HG03097 (cell line): Measurements from ENCODE around the gene PPARA.

Experiments
- ATAC-seq: cut with Tn5 transposase; IDR thresholded peaks from one replicate; pipeline ENCODE4 v1.9.1; 2021; ENCODE audit not compliant: unreplicated experiment, low FRiP score

The PPARA gene

DNA sequence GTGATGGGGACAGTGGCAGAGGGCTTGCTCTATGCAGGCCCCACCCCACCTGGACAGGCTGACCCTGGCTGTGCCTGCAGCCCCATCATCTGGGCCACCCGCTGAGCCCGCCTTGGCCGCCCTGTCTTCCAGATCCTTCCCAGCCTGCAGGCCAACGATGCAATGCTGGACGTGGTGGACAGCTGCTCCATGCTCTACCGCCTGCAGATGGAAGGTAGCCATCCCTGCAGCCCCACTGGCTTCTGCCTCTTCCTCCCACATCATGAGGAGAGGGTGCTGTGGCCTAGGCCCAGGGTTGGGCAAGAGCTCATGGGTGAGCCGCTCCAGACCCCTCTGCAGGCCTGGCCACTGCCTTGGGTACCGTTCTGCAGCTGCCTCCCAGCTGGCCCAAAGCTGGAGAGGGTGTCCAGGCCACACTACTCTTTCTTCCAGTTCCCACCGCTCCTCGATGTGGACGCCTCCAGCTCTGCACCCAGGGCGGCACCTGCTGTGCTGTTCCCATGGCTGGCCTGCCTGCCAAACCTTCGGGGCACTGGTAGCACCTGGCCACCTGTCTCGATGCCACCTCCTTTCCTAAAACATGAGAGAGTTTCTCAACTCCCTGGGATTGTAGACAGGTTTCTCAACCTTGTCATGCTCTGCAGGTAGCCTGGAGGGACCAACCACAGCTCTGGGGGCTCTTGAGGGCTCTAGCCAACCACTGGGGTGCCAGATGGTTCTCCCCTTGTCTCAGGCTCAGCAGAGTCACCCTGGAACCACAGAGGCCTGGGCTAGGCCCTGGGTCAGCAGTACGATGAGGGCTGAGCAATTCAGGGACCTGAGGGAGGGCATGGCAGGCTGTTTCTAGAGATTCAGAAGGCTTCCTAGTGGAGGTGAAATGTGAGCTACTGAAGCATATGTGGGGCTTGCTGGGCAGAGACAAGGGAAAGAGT, 136.9 kb downstream of the PPARA start:
- no peak for ATAC-seq

DNA sequence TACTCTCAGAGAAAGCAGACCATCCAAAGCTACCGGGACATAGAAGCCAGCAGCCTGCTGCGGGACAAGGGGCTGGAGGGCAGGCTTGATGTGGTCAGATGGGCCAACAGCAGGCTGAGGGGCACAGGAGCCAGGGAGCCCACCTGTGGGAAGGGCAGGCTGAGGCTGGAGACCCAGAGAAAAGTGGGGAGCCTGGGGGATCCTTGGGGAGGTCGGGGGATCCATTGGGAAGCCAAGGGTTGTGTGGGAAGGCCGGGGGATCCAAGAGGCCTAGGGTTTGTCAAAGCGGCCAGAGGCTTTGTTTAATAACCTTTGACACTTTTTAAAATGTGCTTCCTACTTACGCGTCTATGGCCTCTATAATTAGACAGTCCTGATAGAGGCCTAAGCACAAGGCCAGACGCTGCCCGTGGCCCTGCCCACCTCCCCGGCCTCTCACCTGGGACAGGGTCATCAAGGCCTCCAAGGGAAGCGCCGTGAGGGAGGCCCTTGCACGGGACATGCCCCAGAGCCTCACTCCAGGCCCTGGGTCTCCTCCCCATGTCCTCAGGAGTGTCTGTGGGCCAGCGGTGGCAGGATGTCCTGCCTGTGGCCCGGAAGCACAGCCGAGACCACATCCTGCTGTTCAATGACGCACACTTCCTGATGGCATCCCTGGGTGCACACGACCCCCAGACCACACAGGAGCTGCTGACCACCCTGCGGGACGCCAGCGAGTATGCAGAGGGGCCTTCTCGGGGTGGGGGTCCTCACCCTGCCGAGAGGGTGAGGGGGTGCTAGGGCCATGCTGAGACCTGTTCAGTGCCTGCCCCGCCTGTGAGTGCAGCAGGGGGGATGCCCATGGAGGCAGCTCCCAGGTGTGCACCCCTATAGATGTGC, 137.8 kb downstream of the PPARA start:
- ATAC-seq = peak; percentile 66

DNA sequence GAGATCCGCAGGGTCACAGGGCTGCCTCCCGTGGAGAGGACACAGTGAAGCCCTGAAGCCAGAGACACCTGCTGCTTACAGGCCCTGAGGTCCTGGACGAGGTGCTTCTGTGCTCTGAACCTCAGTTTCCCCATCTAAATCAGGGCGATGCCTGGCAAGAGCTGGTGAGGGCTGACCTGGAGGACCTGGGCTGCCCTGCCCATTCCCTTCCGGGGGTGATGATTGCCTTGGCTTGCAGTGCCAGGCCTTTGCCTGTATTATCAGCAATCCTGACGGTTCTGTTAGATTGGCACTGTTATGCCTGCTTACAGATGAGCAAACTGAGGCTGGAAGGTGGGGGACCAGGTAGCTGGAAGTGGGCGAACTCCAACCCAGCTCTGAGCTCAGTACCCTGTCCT, 138.5 kb downstream of the PPARA start:
- no peak for ATAC-seq

DNA sequence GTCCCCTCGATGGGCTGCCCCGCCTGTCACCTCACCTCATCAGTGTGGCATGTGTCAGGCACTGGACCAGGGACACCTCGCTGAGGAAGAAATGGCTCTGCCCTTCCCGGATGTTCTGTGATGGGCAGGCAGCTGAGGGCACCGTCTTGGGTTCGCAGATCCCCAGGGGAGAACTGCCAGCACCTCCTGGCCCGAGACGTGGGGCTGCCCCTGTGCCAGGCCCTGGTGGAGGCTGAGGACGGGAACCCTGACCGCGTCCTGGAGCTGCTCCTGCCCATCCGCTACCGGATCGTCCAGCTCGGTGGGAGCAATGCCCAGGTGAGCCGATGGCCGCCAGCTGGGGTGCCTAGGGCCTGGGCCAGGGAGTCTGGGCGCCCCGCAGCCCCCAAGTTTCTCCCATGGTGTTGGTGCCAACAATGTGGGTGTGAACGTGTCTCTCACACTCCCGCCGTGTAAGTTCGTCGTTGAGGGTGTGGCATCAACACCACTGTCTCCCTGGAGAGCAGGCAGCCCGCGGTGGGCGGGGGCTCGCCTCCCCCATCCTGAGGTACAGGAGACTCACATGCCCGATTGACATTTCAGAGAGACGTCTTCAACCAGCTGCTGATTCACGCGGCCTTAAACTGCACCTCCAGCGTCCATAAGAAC, 139.0 kb downstream of the PPARA start:
- ATAC-seq = no peak

DNA sequence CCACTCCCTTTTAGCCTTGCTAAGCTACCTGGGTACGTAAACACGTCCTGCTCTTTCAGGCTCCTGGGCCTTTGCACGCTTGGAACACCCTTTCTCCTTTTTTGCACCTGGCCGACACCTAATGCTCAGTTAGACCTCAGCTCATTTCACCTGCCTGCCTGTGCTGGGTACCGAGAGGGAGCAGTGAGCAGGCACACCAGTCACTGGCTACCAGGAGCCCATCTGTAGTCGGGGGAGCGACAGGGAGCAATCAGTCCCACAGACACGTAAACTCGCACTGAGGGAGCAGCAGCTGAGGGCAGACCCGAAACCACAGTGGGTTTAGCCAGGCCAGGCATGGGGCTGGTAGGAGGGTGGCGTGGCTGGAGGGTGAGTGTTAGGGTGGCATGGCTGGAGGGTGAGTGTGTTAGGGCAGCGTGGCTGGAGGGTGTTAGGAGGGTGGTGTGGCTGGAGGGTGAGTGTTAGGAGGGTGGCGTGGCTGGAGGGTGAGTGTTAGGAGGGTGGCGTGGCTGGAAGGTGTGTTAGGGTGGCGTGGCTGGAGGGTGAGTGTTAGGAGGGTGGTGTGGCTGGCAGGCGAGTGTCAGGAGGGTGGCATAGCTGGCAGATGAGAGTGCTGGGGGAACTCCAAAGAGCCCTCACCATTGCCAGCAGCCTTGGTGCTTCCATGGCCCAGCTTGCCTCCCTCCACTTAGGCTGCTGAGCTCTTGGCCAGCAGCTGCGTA, 140.0 kb downstream of the PPARA start:
- ATAC-seq = no peak

DNA sequence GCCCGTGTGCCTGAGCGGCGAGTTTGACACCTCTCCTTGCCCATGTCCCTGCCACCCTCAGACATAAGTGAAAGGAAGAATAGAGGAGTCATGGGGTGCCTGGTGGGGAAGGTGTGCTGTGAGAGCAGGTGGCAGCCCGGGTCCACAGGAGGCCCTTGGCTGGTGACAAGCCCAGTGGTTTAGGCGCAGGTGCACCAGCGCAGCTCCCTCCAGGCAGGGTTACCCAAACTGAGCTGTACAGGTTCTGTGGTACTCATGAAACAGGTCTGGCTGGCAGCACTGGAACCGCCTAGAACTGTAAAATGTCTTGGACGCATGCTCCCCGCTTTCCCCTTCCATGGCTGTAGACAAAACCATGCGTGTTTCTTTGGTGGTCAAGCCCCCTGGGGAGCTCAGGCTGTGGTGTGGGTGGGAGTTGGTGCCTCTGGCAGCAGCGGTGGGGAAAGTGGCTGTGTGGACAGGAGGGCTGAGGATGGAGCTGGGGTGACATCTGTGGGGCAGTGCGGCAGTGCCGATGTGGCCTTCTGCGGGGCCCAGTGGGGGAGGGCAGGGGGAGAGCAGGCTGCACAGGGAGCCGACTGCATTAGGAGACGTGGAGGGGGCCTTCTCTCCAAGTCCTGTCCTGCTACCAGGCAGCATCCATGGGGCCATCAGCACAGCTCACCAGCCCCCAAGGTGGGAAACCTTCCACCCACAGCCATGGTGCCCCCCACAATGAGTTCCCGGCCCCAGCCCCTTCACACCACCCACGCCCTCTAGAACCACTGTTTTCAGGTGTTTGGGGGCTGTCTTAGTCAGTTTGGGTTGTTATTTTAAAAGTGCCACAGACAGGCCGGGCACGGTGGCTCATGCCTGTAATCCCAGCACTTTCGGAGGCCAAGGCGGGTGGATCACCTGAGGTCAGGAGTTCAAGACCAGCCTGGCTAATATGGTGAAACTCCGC, 140.8 kb downstream of the PPARA start:
- ATAC-seq = no peak

DNA sequence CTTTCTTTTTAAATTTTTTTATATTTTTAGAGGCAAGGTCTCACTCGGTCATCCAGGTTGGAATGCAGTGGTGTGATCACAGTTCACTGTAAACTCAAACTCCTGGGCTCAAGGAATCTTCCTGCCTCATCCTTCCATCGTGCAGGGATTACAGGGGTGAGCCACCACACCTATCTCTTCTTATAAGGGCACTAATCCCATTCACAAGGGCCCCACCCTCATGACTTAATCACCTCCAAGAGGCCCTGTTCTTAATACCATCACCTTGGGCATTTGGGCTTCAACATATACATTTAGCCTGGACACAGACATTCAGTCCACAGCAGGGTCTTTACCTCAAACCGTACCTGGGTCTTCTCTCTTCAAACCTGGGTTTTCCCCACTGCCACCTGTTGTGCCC, 141.8 kb downstream of the PPARA start:
- no peak for ATAC-seq

DNA sequence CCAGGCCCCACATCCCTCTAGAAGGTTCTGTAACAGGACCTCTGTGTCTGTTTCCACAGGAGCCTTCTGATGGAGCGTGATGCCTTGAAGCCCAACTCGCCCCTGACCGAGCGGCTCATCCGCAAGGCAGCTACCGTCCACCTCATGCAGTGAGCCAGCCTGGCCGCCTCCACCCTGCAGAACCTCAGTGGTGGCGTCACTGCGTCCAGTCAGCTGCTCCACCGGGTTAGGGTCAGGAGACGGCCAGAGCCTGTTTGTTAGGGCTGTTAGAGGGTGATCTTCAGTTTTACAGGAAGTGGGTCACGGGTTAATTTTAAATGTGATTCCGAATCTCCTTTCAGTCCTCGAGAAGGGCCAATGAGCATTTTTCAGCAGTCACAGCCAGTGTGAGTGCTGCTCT, 142.4 kb downstream of the PPARA start:
- no peak for ATAC-seq
